Left renal pelvis (tissue), 4 donors: ENCODE data around the gene ITPRIPL2. TPM values are rescaled to one million over a fixed set of nuclear protein-coding genes. Genes with fewer than 3 reads are reported as not detected.

Source experiments
- DNase-seq, 4 donors: peaks; one replicate each; pipeline ENCODE4 v3.0.0-alpha.2; 2013; ENCODE audit warnings: low read depth in 4 of 4, low spot score in 3 of 4
- polyA plus RNA-seq, 4 donors: library from polyadenylated mRNA; unstranded; fragments of 120-200 nt; gene quantifications; one replicate each; pipeline ENCODE4 v1.2.1, GENCODE V29; 2013; ENCODE audit not compliant: insufficient read length in 4 of 4

The ITPRIPL2 gene
- polyA plus RNA-seq, 4 donors = 15.5 to 31.6 (median 19.4) TPM

DNA sequence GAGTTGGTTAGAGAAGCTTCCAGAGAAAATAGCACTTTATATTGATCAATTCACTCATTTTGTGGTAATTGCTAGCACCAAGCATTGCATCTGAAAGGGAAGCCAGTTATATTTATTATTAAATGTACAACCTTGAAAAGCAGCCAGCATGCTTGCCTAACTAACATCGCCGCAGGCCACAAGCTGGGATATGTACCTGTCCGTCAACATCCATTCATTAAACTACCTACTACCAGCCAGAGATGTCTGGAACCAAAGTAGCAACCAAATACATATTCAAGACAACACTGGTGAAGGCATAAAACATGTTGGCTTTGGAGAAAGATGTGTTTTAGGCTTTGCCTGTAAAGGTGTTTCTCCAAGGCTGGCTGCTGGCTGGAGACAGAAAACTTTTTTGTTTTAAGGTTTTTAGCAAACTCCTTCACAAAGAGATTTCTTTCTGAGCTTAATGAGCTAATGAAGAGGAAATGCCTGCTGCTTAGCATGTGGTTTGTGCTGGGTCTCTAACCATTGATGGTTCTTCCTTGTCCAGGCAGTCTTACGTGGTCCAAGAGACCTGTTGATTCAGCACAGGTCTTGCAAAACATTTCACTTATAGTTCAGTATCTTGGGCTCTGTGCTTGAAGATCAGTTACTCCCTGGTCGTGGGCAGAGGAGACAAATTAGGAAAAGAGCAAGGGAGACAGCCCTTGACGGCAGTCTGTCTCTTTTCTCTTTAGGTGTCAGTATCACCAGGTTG is 3.1 kb downstream of the ITPRIPL2 start:
- no peak for DNase-seq

DNA sequence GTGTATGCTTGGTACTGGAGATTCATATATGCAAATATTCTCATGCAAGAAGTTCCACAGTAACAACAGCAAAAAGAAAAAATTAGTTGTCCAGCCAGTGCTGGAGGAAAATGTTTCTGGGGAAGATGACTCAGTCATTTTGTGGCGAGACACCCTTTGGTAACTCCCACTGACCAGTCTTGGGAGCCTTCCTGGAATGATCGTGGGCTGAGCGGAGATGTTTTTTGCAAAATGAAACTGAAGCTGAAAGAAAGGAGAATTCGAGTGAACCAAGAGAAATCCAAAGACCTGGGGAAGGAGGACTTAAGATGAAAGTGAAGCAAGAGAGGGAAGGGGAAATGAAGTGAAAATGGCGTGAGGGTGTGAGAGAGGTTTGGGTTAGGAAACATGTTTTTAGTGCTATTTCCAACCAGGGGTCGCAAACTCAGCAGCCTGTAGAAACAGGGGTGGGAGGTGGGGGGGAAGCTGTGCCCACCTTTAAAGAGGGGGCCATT is 5.2 kb downstream of the ITPRIPL2 start:
- DNase-seq = no peak

DNA sequence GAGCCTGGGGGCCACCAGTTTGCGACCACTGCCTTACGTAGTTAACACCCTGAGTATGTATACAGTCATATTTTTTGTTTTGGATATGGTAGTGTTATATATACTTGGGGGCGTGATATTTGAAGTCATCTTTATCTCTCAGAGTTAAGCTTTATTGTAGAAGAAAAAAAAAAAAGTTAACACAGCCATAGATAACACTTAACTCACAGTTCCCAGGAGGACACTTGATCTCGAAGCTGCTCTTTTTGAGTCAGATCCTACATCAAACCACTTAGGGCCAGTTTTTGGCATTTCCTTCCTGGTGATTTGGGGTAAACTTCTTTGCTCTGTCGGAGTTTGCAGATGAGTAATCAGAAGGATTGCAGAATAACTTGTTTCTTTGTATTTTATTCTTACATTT is 5.8 kb downstream of the ITPRIPL2 start:
- no peak for DNase-seq

DNA sequence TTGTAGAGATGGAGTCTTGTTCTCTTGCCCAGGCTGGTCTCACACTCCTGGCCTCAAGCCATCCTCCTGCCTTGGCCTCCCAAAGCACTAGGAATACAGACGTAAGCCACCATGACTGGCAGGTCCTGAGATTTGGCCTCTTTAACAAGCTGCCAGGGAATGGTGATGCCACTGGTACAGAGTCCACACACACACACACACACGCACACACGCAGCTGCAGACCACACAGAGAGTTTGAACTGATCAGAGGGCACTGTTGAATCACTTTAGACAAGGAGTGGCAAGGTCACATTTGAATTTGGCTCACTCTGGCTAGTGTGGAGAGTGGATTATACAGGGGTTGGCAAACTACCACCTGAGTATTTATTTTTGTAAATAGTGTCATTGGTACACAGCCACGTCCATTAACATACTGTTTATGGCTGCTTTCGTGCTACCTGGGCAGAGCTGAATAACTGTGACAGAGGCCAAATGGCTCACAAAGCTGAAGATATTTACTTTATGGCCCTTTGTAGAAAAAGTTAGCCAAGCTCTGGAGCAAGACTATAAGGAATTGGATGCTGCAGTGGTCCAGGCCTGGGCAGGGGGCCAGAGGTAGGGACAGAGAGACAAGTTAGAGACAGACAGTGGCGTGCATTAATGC is 9.9 kb downstream of the ITPRIPL2 start:
- no peak for DNase-seq

DNA sequence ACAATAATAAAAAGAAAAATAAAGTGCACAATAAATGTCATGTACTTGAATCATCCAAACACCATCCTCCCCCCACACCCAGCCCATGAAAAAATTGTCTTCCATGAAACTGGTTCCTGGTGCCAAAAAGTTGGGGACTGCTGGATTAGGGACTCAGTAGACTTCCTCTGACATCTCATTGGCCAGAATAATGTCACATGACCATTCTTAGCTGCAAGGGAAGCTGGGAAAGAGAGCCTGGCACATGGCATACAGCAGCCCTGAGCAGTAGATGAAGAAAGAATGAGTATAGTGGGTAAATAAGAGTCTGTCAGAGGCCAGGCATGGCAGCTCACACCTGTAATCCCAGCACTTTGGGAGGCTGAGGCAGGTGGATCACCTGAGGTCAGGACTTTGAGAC is 12.5 kb downstream of the ITPRIPL2 start:
- DNase-seq = no peak

DNA sequence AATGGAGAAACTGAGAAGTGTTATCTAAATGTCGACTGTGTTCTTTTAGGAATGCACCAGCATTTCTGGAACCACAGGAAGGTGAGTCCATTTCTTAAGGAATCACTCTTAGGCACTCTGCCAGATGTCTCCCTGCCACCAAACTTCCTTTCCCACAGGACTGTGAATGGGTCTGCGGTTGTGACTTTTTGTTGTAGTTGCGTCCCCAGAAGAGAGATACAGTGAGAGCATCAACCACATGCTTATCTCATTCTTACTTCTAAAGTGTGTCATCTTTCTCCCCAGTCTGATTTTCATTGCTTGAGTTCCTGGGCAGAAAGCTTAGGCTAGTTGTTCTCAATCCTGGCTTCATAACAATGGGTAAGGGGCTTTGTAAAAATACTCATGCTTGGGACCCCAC is 13.4 kb downstream of the ITPRIPL2 start:
- DNase-seq = no peak

DNA sequence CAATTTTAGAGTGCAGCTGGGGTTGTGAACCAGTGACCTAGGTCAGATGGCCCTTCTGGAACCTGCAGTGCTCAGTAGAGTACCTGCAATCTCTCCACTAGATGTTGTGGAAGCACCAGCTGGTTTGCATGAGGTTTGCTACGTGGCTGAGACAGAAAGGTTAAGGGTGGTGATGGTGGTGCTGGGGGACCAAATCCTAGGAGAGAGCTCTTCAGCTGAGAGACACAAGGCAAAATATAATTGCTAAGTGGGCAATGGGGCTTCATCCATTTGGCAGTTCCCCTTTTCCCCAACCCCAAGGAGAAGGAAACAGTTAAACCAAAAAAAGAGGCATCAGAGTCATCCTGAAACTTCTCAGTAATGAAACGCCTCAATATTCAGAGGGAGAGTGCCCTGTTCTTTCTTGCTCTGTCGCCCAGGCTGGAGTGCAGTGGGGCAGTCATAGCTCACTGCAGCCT is 13.9 kb downstream of the ITPRIPL2 start:
- DNase-seq = no peak

DNA sequence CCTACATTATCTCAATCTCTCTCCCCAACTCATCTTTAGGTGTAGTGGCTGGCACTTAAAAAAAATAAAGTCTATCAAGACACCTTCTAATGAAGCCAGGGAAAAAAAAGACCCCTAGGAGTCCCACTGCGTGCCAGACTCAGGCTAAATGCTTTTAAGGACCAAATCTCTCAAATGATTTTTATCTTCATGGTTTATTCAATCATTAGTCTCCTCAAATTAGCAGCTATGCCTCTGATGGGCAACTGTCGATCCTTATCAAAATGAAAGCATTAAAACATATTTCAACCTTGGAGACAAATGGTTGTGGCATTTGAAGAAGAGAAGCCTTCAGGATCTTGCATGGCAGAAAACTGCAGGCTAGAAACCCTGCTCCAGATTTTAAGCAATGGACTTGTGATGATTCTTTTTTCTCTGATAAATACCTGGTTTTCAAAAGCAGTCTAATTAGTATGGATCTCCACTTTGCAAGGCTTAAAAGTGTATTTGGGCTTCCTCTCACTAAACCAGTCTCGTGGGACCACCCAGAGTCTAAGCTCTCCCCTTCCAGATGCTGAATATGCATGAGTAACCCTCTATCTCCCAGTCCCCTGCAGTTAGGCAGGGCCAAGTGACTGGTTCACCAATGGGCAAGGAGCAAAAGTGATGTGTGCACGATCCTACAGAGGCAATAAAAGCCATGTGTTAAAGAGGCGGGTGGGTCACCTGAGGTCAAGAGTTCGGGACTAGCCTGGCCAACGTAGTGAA is 14.9 kb downstream of the ITPRIPL2 start:
- DNase-seq = no peak

DNA sequence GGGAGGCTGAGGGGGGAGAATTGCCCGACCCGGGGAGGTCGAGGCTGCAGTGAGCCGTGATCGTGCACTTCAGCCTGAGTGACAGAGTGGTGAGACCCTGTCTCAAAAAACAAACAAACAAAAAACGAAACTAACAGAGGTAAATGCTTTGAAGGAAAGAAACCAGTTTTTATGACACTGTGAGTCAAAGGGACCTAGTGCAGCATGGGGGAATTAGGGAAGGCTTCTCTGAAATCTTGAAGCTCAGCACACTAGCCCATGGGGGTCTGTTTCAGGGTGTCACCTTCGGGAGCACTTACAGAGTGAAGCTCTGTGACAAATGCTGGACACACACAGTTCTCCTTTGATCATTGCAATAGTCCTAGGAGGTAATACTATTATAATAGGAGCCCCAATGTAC is 16.6 kb downstream of the ITPRIPL2 start:
- no peak for DNase-seq

DNA sequence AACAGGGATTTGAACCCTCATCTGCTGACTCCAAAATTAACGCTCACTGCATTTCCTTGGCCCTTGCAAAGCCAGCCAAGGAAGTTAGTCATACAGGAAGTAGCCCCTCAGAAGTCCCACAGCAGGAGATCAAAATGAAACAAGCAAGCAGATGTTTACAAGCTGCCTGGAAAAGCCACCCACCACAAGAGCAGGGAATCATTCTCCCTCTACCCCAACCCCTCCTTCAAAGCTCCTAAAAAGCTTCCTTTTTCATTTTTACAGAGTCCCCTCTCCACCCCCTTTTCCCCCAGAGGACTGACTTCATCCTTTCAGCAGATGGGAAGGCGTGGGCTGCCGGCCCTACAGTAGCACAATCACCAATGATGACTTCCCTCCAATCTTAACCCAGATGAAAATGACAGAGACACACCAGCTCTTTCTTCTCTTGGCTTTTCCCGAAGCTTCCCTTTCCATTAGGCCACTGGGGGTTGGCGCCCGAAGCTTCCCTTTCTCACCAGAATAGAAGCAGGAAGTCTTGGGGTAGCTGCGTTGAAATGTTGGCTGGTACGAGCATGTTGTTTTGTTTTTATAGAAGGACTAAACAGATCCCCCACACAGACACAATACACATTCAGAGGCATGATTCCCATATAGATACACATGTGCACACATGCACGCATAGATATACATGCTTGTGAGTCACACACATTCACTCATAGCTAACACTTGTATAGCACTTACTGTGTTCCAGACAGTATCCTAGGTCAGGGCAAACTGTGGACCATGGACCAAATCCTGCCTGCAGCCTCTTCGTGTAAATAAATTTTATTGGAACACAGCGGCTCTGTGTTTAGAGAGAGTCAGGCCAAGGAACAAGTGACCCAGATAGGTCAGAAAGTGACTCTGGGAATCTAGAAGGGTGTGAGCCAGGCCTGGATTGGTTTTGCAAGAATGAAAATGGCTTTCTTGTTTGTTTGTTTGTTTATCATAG is 17.4 kb downstream of the ITPRIPL2 start:
- DNase-seq = no peak

DNA sequence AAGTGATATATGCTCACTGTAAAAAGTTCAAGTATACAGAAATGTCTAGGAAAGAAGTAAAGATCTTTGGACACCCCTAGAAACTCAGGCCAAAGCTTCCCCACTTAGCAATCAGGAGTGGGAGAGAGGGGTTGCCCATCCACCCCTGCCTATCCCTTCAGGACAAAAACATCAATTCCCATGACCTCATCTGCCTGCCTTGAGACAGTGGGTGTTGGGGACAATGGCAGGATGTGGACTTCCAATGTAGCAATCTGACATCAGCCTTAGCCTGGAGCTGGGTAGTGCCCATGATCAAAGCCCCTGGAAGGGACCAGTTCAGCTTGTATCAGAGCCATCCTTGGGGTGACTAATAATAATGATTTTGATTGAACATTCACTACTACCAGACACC is 18.1 kb downstream of the ITPRIPL2 start:
- DNase-seq = no peak

DNA sequence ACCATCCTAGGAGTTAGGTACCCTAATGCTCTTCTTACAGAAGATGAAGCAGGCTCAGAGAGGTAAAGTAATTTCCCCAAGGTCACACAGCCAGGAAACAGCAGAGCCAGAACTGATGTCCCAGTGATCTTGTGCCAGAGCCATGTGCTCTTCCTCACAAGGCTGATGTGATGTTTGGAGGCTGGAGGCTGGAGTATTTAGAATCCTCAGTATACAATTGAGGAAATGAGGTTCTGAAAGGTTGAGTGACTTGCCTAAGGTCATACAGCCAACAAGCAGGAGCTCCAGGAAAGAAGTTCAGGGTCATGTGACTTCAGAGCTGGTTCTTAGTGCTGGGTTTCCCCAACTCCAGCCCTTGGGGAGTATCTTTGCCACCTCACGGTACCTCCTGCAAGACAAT is 18.5 kb downstream of the ITPRIPL2 start:
- no peak for DNase-seq

DNA sequence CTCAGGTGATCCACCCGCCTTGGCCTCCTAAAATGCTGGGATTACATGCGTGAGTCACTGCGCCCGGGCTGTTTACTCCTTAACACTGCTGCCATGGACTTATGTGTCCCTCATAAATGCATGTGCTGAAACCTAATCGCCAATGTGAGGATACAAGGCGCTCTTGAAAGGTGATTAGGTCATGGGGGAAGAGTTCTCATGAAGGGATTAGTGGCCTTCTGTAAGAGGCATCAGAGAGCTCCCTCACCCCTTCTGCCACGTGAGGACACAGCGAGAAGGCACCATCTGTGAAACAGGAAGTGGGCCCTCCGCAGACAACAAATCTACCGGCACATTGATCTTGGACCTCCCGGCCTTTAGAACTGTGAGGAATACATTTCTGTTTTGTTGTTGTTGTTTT is 19.1 kb downstream of the ITPRIPL2 start:
- DNase-seq = no peak

DNA sequence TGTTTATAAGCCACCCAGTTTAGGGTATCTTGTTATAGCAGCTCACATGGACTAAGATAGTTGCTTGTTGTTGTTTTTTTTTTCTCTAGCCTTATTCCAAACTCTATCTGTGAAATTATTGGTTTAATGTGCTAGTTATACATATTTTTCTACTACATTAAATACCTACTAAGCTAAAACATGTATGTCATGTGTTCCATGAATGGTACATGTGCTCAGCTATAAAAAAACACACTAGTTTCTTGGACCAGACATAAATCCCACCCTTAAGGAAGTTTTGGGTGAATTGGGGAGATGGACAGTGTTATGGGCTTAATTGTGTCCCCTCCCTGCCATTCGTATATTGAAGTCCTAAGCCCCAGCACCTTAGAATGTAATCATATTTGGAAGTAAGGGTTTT is 19.8 kb downstream of the ITPRIPL2 start:
- no peak for DNase-seq

DNA sequence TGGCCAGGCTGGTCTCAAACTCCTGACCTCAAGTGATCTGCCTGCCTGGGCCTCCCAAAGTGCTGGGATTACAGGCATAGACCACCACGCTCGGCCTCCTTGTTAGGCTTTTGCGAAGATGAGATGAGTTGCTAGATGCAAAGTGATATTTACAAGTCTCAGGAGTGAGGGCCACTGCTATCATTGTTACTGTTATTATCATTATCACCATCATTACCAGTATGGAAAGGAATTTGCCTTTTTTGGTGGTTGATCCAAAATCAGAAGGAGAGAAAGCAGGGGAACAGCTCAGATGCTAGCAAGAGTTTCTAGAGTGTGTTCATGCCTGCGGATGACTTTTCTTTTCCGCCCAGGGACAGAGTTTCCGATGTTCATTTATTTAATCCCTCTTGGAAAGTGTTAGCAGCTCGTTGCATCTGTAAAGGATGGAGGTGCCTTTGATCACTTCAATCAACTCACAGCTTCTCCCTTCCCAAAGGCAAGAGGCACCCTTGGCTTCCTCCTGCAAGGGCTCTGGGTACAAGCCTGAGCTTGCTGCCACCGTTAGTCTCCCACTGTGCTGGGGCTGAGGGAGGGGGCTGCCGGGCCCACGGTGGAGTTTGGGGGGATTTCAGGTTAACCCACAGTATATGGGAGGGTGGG is 21.6 kb downstream of the ITPRIPL2 start:
- no peak for DNase-seq

DNA sequence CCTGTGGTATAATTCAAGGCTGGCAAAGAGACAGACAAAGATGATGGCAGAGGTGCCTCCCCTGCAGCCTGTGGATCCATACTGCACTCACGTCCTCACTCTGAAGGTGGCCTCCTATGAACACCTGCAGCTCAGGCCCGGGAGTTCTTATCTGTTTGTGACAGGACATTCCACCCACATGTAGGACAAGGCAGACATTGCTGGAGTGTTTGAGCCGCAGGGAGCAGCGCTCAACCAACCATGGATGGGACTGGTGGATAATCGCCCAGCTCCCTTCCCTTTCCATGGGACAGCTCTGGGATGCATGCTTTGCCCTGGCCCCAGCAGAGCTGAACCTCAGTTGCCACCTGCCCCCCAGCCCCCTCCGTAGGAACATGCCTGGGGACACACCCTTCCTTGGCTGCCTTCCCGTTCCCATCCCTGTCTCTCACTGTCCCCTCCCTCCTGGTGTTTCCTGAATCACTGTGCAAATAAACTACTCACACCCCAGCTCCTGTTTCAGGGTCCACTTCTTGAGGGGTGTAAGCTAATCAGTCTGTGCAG is 22.2 kb downstream of the ITPRIPL2 start:
- no peak for DNase-seq

DNA sequence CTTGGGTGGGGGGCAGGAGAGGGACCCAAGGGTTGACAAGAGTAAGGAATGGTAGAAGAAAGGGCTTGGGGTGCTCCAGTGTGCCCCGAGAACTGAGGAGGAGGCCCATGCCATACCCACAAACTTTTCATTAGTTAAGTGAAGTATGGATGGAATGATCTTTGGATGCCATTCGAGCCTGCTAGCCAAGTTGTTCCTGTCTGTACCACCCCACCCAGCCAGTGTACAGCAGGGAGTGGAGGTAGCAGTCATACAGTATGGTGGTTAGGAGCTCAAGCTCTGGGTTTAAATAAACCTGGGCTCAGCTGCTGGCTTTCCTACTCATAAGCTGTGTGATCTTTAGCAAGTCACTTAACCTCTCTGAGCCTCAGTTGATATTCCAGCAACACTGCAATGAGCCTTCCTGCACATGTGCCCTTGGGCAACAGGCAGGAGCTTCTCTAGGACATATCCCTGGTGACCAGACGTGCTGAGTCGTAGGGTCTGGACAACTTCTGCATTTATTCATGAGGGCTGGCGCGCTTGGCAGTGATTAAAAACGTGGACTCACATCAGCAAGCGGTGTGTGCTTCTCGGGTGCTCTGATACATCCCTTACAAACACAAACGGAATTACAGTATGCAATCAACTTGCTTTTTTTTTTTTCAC is 22.9 kb downstream of the ITPRIPL2 start:
- DNase-seq = no peak

DNA sequence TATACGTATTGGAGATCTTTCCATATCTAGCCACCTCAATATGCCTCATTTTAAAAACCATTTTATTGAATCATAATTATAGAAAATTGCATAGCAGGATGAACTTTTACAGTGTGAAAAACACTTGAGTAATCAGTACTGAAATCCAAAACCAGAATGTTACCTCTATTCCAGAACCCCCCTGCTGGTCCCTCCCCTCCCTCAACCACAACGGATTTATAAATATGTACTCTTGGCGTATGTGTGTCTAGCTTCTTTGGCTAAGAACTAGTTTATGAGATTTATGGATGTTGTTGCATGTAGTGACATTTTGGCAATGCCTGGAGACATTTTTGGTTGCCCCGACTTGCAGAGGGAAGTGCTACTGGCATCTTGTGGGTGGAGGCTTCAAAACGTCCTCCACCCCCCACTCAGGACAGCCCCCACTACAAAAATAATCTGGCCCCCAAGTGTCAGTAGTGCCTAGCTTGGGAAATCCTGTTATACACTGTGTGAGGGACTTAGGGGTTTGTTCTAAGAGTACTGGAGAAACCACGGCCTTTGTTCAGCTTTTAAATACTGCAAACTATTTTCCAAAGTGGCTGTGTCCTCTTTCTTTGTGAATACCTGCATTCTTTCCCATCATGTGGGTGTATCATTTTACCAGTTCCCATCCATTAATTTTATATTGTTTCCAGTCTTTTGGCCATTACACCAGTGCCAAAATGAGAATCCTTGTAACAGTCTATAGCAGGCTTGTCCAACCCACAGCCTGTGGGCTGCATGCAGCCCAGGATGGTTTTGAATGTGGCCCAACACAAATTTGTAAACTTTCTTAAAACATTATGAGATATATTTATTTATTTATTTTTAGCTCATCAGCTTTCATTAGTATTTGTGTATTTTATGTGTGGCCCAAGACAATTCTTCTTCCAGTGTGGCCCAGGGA is 23.7 kb downstream of the ITPRIPL2 start:
- DNase-seq = no peak
